T-helper 17 cell (primary cell): ENCODE measurements around the gene TTC34. TPM values are rescaled to one million over a fixed set of nuclear protein-coding genes. Genes with fewer than 3 reads are reported as not detected.
"Not testable (repeated sequence)": the region's sequence is repeated elsewhere in the genome, so short reads cannot be mapped to it uniquely, and the experiment has no call there.

Source experiments
- ATAC-seq: fragments of 150-1000 bp; cut with Tn5 transposase; 2 replicates; pipeline ENCODE4 v1.10.0; 2021; ENCODE audit warnings: mild to moderate bottlenecking, moderate library complexity
- DNase-seq, 3 donors: peaks; one replicate each; pipeline versions ENCODE4 v3.0.0 to v3.0.0-alpha.2; 2020 to 2021
- H3K9me3 ChIP-seq: one replicate; pipeline ENCODE4 v1.7.0; 2013; ENCODE audit warnings: low read length, mild to moderate bottlenecking; ENCODE audit not compliant: control insufficient read depth, poor library complexity, severe bottlenecking
- H3K27ac Mint-ChIP-seq: one replicate; pipeline ENCODE4 v1.8.0; 2022; ENCODE audit warnings: mild to moderate bottlenecking, moderate library complexity, mixed read lengths
- H3K27me3 Mint-ChIP-seq: one replicate; pipeline ENCODE4 v1.8.0; 2022; ENCODE audit warnings: mixed read lengths
- H3K36me3 Mint-ChIP-seq: one replicate; pipeline ENCODE4 v1.8.0; 2022; ENCODE audit warnings: low read depth, mixed read lengths
- H3K4me1 Mint-ChIP-seq: one replicate; pipeline ENCODE4 v1.8.0; 2022; ENCODE audit warnings: mild to moderate bottlenecking, mixed read lengths
- H3K4me3 Mint-ChIP-seq: one replicate; pipeline ENCODE4 v1.8.0; 2022; ENCODE audit warnings: mild to moderate bottlenecking, moderate library complexity, mixed read lengths
- total RNA-seq, 4 donors: library from RNA in 2 of 4; stranded (reverse) in 2 of 4; gene quantifications; one replicate each; pipeline ENCODE4 v1.2.3 and lab custom pipeline; 2022 to 2026

Gene TTC34
- total RNA-seq, 2 donors from 2014 or later = 0.94 to 1.1 TPM

- no peak for ATAC-seq
- Mint-ChIP-seq H3K4me1 (peaks cover 2% of the 10 kb centered on the region), H3K27ac (no peak overlapping the region), H3K27me3 (peaks cover 55% of the 10 kb centered on the region), H3K36me3 (peaks cover 6% of the 10 kb centered on the region), H3K4me3 (peak overlapping the region; percentile 47)
- peak in 1 of 3 donors; percentile 6 for DNase-seq
- H3K9me3 ChIP-seq = no peaks in the 10 kb centered on the region
These were observed 173.7 kb downstream of the TTC34 start for GRCh38 chr1:2627746-2628145.

- ATAC-seq = not testable (repeated sequence)
These were observed 175.7 kb downstream of the TTC34 start for GRCh38 chr1:2625748-2626147.

GRCh38 chr1:2625311-2625710, 176.2 kb downstream of the TTC34 start:
- no peaks in the 10 kb centered on the region for H3K9me3 ChIP-seq
- DNase-seq (no peak), ATAC-seq (no peak)
- no peak overlapping the region for H3K4me3 Mint-ChIP-seq
- H3K27me3 Mint-ChIP-seq = peaks cover 42% of the 10 kb centered on the region
- H3K36me3 Mint-ChIP-seq = peaks cover 6% of the 10 kb centered on the region
- H3K27ac Mint-ChIP-seq = no peak overlapping the region
- peaks cover 2% of the 10 kb centered on the region for H3K4me1 Mint-ChIP-seq

More at GRCh38 chr1:2625748-2626147, 175.7 kb downstream of the TTC34 start:
- peaks cover 42% of the 10 kb centered on the region for H3K27me3 Mint-ChIP-seq
- H3K27ac Mint-ChIP-seq, H3K9me3 ChIP-seq, H3K4me1 Mint-ChIP-seq, H3K36me3 Mint-ChIP-seq, H3K4me3 Mint-ChIP-seq: not testable (repeated sequence)
- DNase-seq = peak in 1 of 3 donors; percentile 0

GRCh38 chr1:2624735-2625300, 176.7 kb downstream of the TTC34 start:
- DNase-seq (no peak), ATAC-seq (no peak)
- H3K27me3 Mint-ChIP-seq = peaks cover 40% of the 10 kb centered on the region
- H3K27ac Mint-ChIP-seq = no peak overlapping the region
- no peak overlapping the region for H3K4me3 Mint-ChIP-seq
- H3K4me1 Mint-ChIP-seq = peaks cover 2% of the 10 kb centered on the region
- H3K9me3 ChIP-seq = no peaks in the 10 kb centered on the region
- H3K36me3 Mint-ChIP-seq = peaks cover 6% of the 10 kb centered on the region

GRCh38 chr1:2623571-2624337, 177.7 kb downstream of the TTC34 start:
- no peak for DNase-seq
- Mint-ChIP-seq H3K27ac (no peak overlapping the region), H3K4me3 (no peak overlapping the region)

GRCh38 chr1:2617971-2618470, 183.5 kb downstream of the TTC34 start:
- Mint-ChIP-seq H3K4me3 (no peak overlapping the region), H3K27me3 (no peaks in the 10 kb centered on the region), H3K27ac (no peak overlapping the region), H3K36me3 (no peaks in the 10 kb centered on the region), H3K4me1 (no peaks in the 10 kb centered on the region)
- ATAC-seq (no peak), DNase-seq (no peak)
- H3K9me3 ChIP-seq = peaks cover 4% of the 10 kb centered on the region

More at GRCh38 chr1:2623571-2624337, 177.7 kb downstream of the TTC34 start:
- H3K9me3 ChIP-seq = no peaks in the 10 kb centered on the region
- Mint-ChIP-seq H3K27me3 (peaks cover 36% of the 10 kb centered on the region), H3K36me3 (peaks cover 6% of the 10 kb centered on the region), H3K4me1 (peaks cover 2% of the 10 kb centered on the region)
- no peak for ATAC-seq

- ATAC-seq (no peak), DNase-seq (no peak)
- H3K27me3 Mint-ChIP-seq = no peaks in the 10 kb centered on the region
- H3K27ac Mint-ChIP-seq = no peak overlapping the region
- no peaks in the 10 kb centered on the region for H3K36me3 Mint-ChIP-seq
- no peak overlapping the region for H3K4me3 Mint-ChIP-seq
- peaks cover 4% of the 10 kb centered on the region for H3K9me3 ChIP-seq
- no peaks in the 10 kb centered on the region for H3K4me1 Mint-ChIP-seq
These were observed 187.3 kb downstream of the TTC34 start for GRCh38 chr1:2614145-2614544.

- no peak for DNase-seq
- no peak for ATAC-seq
- Mint-ChIP-seq H3K27ac (no peak overlapping the region), H3K4me3 (no peak overlapping the region), H3K36me3 (no peaks in the 10 kb centered on the region), H3K27me3 (no peaks in the 10 kb centered on the region), H3K4me1 (no peaks in the 10 kb centered on the region)
- peaks cover 4% of the 10 kb centered on the region for H3K9me3 ChIP-seq
These were observed 188.7 kb downstream of the TTC34 start for GRCh38 chr1:2612591-2613365.

- H3K9me3 ChIP-seq = peaks cover 4% of the 10 kb centered on the region
- DNase-seq (peak in 1 of 3 donors; percentile 4), ATAC-seq (no peak)
- Mint-ChIP-seq H3K36me3 (no peaks in the 10 kb centered on the region), H3K27ac (no peak overlapping the region), H3K27me3 (no peaks in the 10 kb centered on the region), H3K4me1 (no peaks in the 10 kb centered on the region), H3K4me3 (no peak overlapping the region)
These were observed 189.7 kb downstream of the TTC34 start for GRCh38 chr1:2611621-2612437.

- Mint-ChIP-seq H3K27me3 (no peaks in the 10 kb centered on the region), H3K27ac (no peak overlapping the region), H3K4me3 (no peak overlapping the region), H3K4me1 (no peaks in the 10 kb centered on the region), H3K36me3 (no peaks in the 10 kb centered on the region)
- peak in 1 of 3 donors; percentile 7 for DNase-seq
- peak; percentile 36 for ATAC-seq
- peaks cover 4% of the 10 kb centered on the region for H3K9me3 ChIP-seq
These were observed 190.4 kb downstream of the TTC34 start for GRCh38 chr1:2611031-2611501.

- Mint-ChIP-seq H3K4me3 (no peak overlapping the region), H3K27ac (no peak overlapping the region), H3K36me3 (no peaks in the 10 kb centered on the region), H3K27me3 (no peaks in the 10 kb centered on the region), H3K4me1 (no peaks in the 10 kb centered on the region)
- peaks cover 4% of the 10 kb centered on the region for H3K9me3 ChIP-seq
- no peak for ATAC-seq
- peak in 1 of 3 donors; percentile 7 for DNase-seq
These were observed 191.2 kb downstream of the TTC34 start for GRCh38 chr1:2610036-2610959.
